CD8-positive, alpha-beta memory T cell (primary cell): ENCODE measurements around the gene PRKCB. TPM values are rescaled to one million over a fixed set of nuclear protein-coding genes. Genes with fewer than 3 reads are reported as not detected.

Experiments used
- CTCF ChIA-PET: fragments of 350-600 bp; sonication (Branson Sonifier 250); formaldehyde crosslinking; loops from one replicate; lab custom pipeline; 2021; ENCODE audit warnings: antibody characterized with exemption; lab: Charles Lee
- POLR2A ChIA-PET: fragments of 350-600 bp; sonication (Branson Sonifier 250); formaldehyde crosslinking; loops from one replicate; lab custom pipeline; 2021; ENCODE audit warnings: antibody characterized with exemption; lab: Charles Lee
- DNase-seq, 5 donors: peaks; one replicate each; pipeline versions ENCODE4 v3.0.0 to v3.0.0-alpha.2; 2020 to 2022; ENCODE audit warnings: mixed read lengths in 1 of 5
- H3K27ac ChIP-seq: one replicate; pipeline ENCODE4 v1.7.0; 2013; ENCODE audit warnings: low read depth, mild to moderate bottlenecking, low read length, moderate library complexity
- H3K27me3 ChIP-seq: 2 replicates; pipeline ENCODE4 v1.7.0; 2013; ENCODE audit warnings: low read length, mild to moderate bottlenecking; ENCODE audit not compliant: insufficient read depth, poor library complexity, severe bottlenecking
- H3K36me3 ChIP-seq: 2 replicates; pipeline ENCODE4 v1.7.0; 2013; ENCODE audit warnings: mild to moderate bottlenecking, low read length, moderate library complexity; ENCODE audit not compliant: insufficient read depth
- H3K4me1 ChIP-seq: 2 replicates; pipeline ENCODE4 v1.7.0; 2013; ENCODE audit warnings: mild to moderate bottlenecking, low read length, moderate library complexity; ENCODE audit not compliant: insufficient read depth
- H3K4me3 ChIP-seq: 2 replicates; pipeline ENCODE4 v1.7.0; 2013; ENCODE audit warnings: mild to moderate bottlenecking, low read length
- H3K9me3 ChIP-seq: 2 replicates; pipeline ENCODE4 v1.7.0; 2013; ENCODE audit warnings: mild to moderate bottlenecking, low read length
- H3K27ac Mint-ChIP-seq, 8 donors: one replicate each; pipeline ENCODE4 v1.8.0; 2020 to 2021; ENCODE audit warnings: mixed read lengths in 8 of 8, mild to moderate bottlenecking in 6 of 8, inconsistent platforms in 3 of 8, moderate library complexity in 3 of 8
- H3K27me3 Mint-ChIP-seq, 2 donors: one replicate each; pipeline ENCODE4 v1.8.0; 2020 to 2021; ENCODE audit warnings: mixed read lengths in 2 of 2, mild to moderate bottlenecking in 1 of 2, moderate library complexity in 1 of 2
- H3K36me3 Mint-ChIP-seq, 3 donors: one replicate each; pipeline ENCODE4 v1.8.0; 2020 to 2021; ENCODE audit warnings: mixed read lengths in 3 of 3, inconsistent platforms in 1 of 3, mild to moderate bottlenecking in 1 of 3
- H3K4me1 Mint-ChIP-seq, 3 donors: one replicate each; pipeline ENCODE4 v1.8.0; 2020 to 2021; ENCODE audit warnings: mixed read lengths in 3 of 3, inconsistent platforms in 1 of 3, mild to moderate bottlenecking in 1 of 3
- H3K4me3 Mint-ChIP-seq, 7 donors: one replicate each; pipeline ENCODE4 v1.8.0; 2020 to 2021; ENCODE audit warnings: mixed read lengths in 7 of 7, mild to moderate bottlenecking in 6 of 7, moderate library complexity in 4 of 7, inconsistent platforms in 2 of 7
- H3K9me3 Mint-ChIP-seq, 5 donors: one replicate each; pipeline ENCODE4 v1.8.0; 2020 to 2022; ENCODE audit warnings: mixed read lengths in 5 of 5, mild to moderate bottlenecking in 3 of 5, moderate library complexity in 2 of 5, inconsistent platforms in 1 of 5
- polyA plus RNA-seq: library from polyadenylated mRNA; unstranded; fragments of 300-500 nt; fragmentation: Illumina TruSeq; gene quantifications from one replicate; pipeline ENCODE4 v1.2.3, GENCODE V29; 2021
- total RNA-seq, 2 experiments: library from RNA; stranded (reverse); gene quantifications; one replicate each; pipeline ENCODE4 v1.2.3, GENCODE V29; 2021

The PRKCB gene
- total and polyA plus RNA-seq, 3 experiments from 2014 or later = 96.5 to 136 (median 98.2) TPM

GRCh38 chr16:24116989-24117388 is 281.2 kb downstream of the PRKCB start:
- ChIA-PET CTCF (no interaction called here), POLR2A (no interaction called here)
- Histone ChIP-seq H3K4me1 (no peaks in the 10 kb centered on the region), H3K36me3 (peaks cover 4% of the 10 kb centered on the region), H3K27ac (peak overlapping the region; percentile 49), H3K4me3 (no peak overlapping the region), H3K27me3 (no peaks in the 10 kb centered on the region), H3K9me3 (no peaks in the 10 kb centered on the region)
- peaks cover 33 to 88% (median 36%) of the 10 kb centered on the region in 3 donors for H3K36me3 Mint-ChIP-seq
- peaks cover 0 to 2% of the 10 kb centered on the region in 2 donors for H3K27me3 Mint-ChIP-seq
- peaks cover 0 to 1% (median 0%) of the 10 kb centered on the region in 5 donors for H3K9me3 Mint-ChIP-seq
- H3K4me3 Mint-ChIP-seq = no peak overlapping the region
- H3K27ac Mint-ChIP-seq = peak overlapping the region in 1 of 8 donors; percentile 24
- DNase-seq = no peak
- H3K4me1 Mint-ChIP-seq = peaks cover 0 to 10% (median 9%) of the 10 kb centered on the region in 3 donors

- H3K27ac Mint-ChIP-seq = no peak overlapping the region
- H3K27me3 ChIP-seq = no peaks in the 10 kb centered on the region
- H3K9me3 Mint-ChIP-seq = peaks cover 0 to 1% (median 0%) of the 10 kb centered on the region in 5 donors
- no peak for DNase-seq
- POLR2A ChIA-PET = no interaction called here
- no peak overlapping the region for H3K4me3 Mint-ChIP-seq
- no peaks in the 10 kb centered on the region for H3K9me3 ChIP-seq
- no peaks in the 10 kb centered on the region for H3K4me1 ChIP-seq
- H3K27me3 Mint-ChIP-seq = no peaks in the 10 kb centered on the region
- H3K36me3 ChIP-seq = peaks cover 5% of the 10 kb centered on the region
- CTCF ChIA-PET = no interaction called here
- peaks cover 31 to 88% (median 37%) of the 10 kb centered on the region in 3 donors for H3K36me3 Mint-ChIP-seq
- H3K4me1 Mint-ChIP-seq = peaks cover 0 to 11% (median 10%) of the 10 kb centered on the region in 3 donors
- H3K27ac ChIP-seq = peak overlapping the region; percentile 6
- H3K4me3 ChIP-seq = no peak overlapping the region
Observed at GRCh38 chr16:24117680-24118079, 281.9 kb downstream of the PRKCB start.

DNA sequence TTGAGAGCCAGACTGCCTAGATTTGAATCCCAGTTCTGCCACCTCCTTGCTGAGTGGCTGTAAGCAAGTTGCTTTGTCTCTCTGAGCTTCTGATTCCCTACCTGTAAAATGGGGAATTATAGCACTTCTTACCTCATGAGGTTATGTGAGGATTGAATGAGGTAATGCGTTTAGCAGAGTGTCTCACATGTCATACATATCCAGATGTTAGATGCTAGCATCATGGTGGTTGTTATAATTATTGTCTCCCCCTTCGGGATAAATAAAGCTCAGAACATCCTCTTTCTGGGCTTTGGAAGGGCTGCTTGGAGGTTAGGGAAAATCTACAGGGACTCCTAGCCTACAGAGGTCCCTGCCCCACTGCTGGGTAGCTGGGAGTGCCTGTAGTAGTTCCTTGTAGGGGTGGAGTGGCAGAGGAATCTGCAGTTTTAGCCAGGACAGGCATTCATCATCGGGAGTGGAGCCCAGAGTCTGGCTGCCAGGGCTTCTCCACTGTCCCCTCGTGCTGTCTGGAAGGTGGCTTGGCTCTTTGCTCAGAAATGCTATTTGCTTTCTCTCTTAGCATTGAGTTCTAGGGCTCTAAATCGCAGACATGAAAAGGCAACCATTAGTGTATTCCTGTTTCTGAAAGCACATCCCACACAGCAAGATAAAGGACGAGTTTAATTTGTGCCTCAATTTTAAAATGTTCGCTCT is 282.5 kb downstream of the PRKCB start:
- Histone ChIP-seq H3K4me1 (no peaks in the 10 kb centered on the region), H3K9me3 (no peaks in the 10 kb centered on the region), H3K4me3 (no peak overlapping the region), H3K36me3 (peaks cover 10% of the 10 kb centered on the region), H3K27ac (no peak overlapping the region), H3K27me3 (no peaks in the 10 kb centered on the region)
- no peak for DNase-seq
- Mint-ChIP-seq H3K9me3 (peaks cover 0 to 1% (median 0%) of the 10 kb centered on the region in 5 donors), H3K36me3 (peaks cover 26 to 88% (median 35%) of the 10 kb centered on the region in 3 donors), H3K4me1 (peaks cover 0 to 11% (median 10%) of the 10 kb centered on the region in 3 donors), H3K4me3 (no peak overlapping the region), H3K27me3 (no peaks in the 10 kb centered on the region), H3K27ac (no peak overlapping the region)
- ChIA-PET CTCF (no interaction called here), POLR2A (no interaction called here)

GRCh38 chr16:24119807-24120206 is 284.0 kb downstream of the PRKCB start:
- ChIA-PET POLR2A (no interaction called here), CTCF (no interaction called here)
- H3K36me3 ChIP-seq = peaks cover 21% of the 10 kb centered on the region
- H3K27ac ChIP-seq = no peak overlapping the region
- Mint-ChIP-seq H3K9me3 (peaks cover 0 to 1% (median 0%) of the 10 kb centered on the region in 5 donors), H3K4me3 (no peak overlapping the region), H3K27me3 (no peaks in the 10 kb centered on the region), H3K4me1 (peaks cover 0 to 11% (median 11%) of the 10 kb centered on the region in 3 donors), H3K27ac (no peak overlapping the region), H3K36me3 (peaks cover 24 to 90% (median 41%) of the 10 kb centered on the region in 3 donors)
- no peaks in the 10 kb centered on the region for H3K27me3 ChIP-seq
- no peak for DNase-seq
- H3K4me1 ChIP-seq = no peaks in the 10 kb centered on the region
- no peaks in the 10 kb centered on the region for H3K9me3 ChIP-seq
- H3K4me3 ChIP-seq = no peak overlapping the region

DNA sequence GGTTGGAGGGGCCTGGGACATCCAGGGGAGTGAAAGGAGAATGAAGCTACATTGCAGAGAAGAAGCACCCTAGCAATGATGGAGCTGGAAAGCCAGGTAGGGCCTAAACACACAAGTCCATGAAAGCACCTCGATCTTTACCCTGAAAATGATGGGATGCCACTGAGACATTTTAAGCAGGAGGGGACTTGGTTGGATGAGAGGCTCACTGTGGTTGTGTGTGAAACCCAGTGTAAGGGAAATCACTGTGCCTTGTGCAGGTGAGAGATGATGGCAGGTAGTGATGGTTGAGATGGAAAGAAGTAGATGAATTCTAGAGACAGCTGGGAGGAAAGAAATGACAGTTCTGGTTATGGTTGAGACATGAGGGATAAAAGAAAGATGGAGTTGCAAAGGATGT is 287.5 kb downstream of the PRKCB start:
- Histone ChIP-seq H3K36me3 (peaks cover 30% of the 10 kb centered on the region), H3K4me1 (no peaks in the 10 kb centered on the region), H3K9me3 (no peaks in the 10 kb centered on the region), H3K27me3 (no peaks in the 10 kb centered on the region), H3K4me3 (no peak overlapping the region), H3K27ac (no peak overlapping the region)
- H3K36me3 Mint-ChIP-seq = peaks cover 29 to 88% (median 50%) of the 10 kb centered on the region in 3 donors
- H3K27ac Mint-ChIP-seq = peak overlapping the region in 4 of 8 donors; percentile 12 to 50 (median 33)
- ChIA-PET POLR2A (no interaction called here), CTCF (no interaction called here)
- DNase-seq = no peak
- H3K4me3 Mint-ChIP-seq = no peak overlapping the region
- H3K4me1 Mint-ChIP-seq = peaks cover 0 to 11% (median 6%) of the 10 kb centered on the region in 3 donors
- no peaks in the 10 kb centered on the region for H3K27me3 Mint-ChIP-seq
- peaks cover 0 to 1% (median 0%) of the 10 kb centered on the region in 5 donors for H3K9me3 Mint-ChIP-seq

DNA sequence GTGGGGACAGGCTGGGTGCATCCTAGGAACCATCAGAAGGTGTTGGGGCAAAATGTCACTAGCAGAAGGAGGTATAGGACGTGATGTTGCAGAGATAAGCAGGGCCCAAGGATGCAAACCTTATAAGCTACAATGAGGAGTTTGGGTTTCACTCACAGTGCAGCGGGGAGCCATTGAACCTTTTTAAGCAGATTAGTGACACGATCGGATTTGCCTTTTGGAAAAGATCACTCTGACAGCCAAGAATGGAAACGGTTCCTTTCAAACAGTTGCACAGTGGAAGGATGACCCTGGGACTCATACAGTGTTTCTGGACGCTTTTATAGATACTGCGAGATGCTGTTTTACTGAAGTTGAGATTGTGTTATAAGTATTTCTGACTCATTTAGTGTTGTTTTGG is 288.5 kb downstream of the PRKCB start:
- H3K27me3 ChIP-seq = no peaks in the 10 kb centered on the region
- peak overlapping the region in 1 of 8 donors; percentile 2 for H3K27ac Mint-ChIP-seq
- ChIA-PET CTCF (no interaction called here), POLR2A (no interaction called here)
- H3K4me3 Mint-ChIP-seq = no peak overlapping the region
- H3K27me3 Mint-ChIP-seq = no peaks in the 10 kb centered on the region
- H3K36me3 ChIP-seq = peaks cover 36% of the 10 kb centered on the region
- no peak overlapping the region for H3K27ac ChIP-seq
- no peak for DNase-seq
- H3K4me1 Mint-ChIP-seq = peaks cover 0 to 11% (median 5%) of the 10 kb centered on the region in 3 donors
- no peaks in the 10 kb centered on the region for H3K9me3 ChIP-seq
- H3K9me3 Mint-ChIP-seq = peaks cover 0 to 1% (median 0%) of the 10 kb centered on the region in 5 donors
- H3K4me3 ChIP-seq = no peak overlapping the region
- H3K36me3 Mint-ChIP-seq = peaks cover 29 to 85% (median 48%) of the 10 kb centered on the region in 3 donors
- no peaks in the 10 kb centered on the region for H3K4me1 ChIP-seq

- no peak for DNase-seq
- no peaks in the 10 kb centered on the region for H3K27me3 ChIP-seq
- H3K27me3 Mint-ChIP-seq = no peaks in the 10 kb centered on the region
- H3K4me1 Mint-ChIP-seq = peaks cover 0 to 6% (median 5%) of the 10 kb centered on the region in 3 donors
- no peak overlapping the region for H3K4me3 Mint-ChIP-seq
- H3K4me3 ChIP-seq = no peak overlapping the region
- H3K4me1 ChIP-seq = no peaks in the 10 kb centered on the region
- ChIA-PET POLR2A (no interaction called here), CTCF (interaction anchor here (1.0 kb wide), 1 partner anchor 17 kb away, joined by 3 read pairs; no protein-coding TSS in a partner anchor)
- peaks cover 36% of the 10 kb centered on the region for H3K36me3 ChIP-seq
- H3K9me3 ChIP-seq = no peaks in the 10 kb centered on the region
- no peaks in the 10 kb centered on the region for H3K9me3 Mint-ChIP-seq
- H3K36me3 Mint-ChIP-seq = peaks cover 26 to 86% (median 42%) of the 10 kb centered on the region in 3 donors
- no peak overlapping the region for H3K27ac ChIP-seq
- H3K27ac Mint-ChIP-seq = peak overlapping the region in 2 of 8 donors; percentile 3 to 12
Observed at GRCh38 chr16:24125214-24125613, 289.4 kb downstream of the PRKCB start.

DNA sequence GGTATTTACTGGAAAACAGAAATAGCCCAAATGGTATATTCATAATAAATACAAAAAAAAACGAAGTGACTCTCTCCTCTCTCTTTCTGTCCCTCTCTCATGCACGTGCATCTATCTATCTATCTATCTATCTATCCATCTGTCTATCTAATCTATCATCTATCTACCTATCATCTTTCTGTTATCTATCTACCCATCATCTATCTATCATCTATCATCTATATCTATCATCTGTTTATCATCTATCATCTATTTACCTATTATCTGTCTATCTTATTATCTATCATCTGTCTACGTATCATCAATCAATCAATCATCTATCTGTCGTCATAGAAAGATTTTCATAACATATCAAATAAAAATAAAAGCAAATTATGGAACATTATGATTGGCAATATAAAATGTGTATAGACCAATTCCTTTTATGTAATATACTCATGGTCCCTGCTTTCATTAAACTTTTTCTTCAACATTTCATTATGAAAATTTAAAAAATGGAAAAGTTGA is 293.7 kb downstream of the PRKCB start:
- Mint-ChIP-seq H3K27ac (peak overlapping the region in 1 of 8 donors; percentile 91), H3K36me3 (peaks cover 8 to 80% (median 29%) of the 10 kb centered on the region in 3 donors), H3K4me1 (peaks cover 3 to 7% (median 5%) of the 10 kb centered on the region in 3 donors), H3K9me3 (no peaks in the 10 kb centered on the region), H3K4me3 (no peak overlapping the region), H3K27me3 (no peaks in the 10 kb centered on the region)
- no peak overlapping the region for H3K4me3 ChIP-seq
- H3K4me1 ChIP-seq = no peaks in the 10 kb centered on the region
- ChIA-PET CTCF (no interaction called here), POLR2A (no interaction called here)
- H3K9me3 ChIP-seq = no peaks in the 10 kb centered on the region
- no peak overlapping the region for H3K27ac ChIP-seq
- DNase-seq = no peak
- no peaks in the 10 kb centered on the region for H3K27me3 ChIP-seq
- H3K36me3 ChIP-seq = peaks cover 18% of the 10 kb centered on the region
